ENCODE measurements around the gene MAFF. TPM values are rescaled to one million over a fixed set of nuclear protein-coding genes. Genes with fewer than 3 reads are reported as not detected.

Gene MAFF
- total and polyA plus RNA-seq, 2 donors (not counting 1 experiment from before 2014, with no cell fraction given), result 8.8 to 26.3 TPM

DNA sequence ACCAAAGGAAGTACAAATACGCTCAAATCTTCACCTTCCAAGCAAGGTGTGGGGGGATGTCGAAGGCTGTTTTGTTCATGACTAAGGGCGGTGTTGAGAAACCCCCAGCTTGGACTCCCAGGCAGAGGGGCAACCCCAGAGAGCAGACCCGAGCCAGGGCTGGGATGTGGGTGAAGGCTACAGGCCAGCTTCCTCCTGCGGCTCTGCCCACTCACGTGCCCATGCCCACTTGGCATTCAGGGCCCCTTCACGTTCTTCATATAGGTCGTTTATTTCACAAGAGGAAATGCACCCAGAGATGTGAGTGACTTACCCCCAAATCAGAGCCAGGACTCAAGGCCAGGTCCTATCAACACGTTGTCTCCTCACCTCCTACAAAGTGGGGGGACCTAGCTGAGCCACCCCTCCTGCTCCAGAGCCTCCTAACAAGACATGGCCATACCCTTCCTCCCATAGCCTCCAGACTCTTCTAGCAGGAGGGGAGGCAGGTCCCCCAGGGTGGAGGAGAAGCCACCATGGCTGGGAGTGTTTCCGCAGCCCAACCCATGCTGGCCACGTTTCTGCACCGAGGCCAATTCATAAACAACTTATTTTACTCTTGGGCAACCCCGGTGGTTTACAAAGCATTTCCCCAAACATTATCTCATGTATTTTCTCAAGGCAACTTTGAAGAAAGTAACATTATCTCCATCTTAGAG is 49.0 kb downstream of the MAFF start:
- no peaks in the 10 kb centered on the region for H3K9me3 ChIP-seq (ENCODE audit: control insufficient read depth, insufficient read depth, low read depth, low read length)
- H3K4me3 ChIP-seq (replicated peaks in 1 of 4; ENCODE audit: control extremely low read depth in 1 of 4, insufficient read depth in 1 of 4, low read depth in 3 of 4, low read length in 4 of 4), result no peak overlapping the region
- no peak overlapping the region for H3K9ac ChIP-seq (ENCODE audit: insufficient read depth, low read length)
- H3K4me2 ChIP-seq (ENCODE audit: extremely low read depth, insufficient read depth, low read length), result no peak overlapping the region
- H3K27ac ChIP-seq (ENCODE audit: insufficient read depth, low read length), result no peak overlapping the region
- peaks cover 4% of the 10 kb centered on the region for H3K4me1 ChIP-seq (ENCODE audit: control insufficient read depth, extremely low read depth, insufficient read depth, low read length)
- peaks cover 62% of the 10 kb centered on the region for H3K79me2 ChIP-seq (ENCODE audit: control insufficient read depth, insufficient read depth, low read length)
- H3K27me3 ChIP-seq (ENCODE audit: control insufficient read depth, insufficient read depth, low read length), result no peaks in the 10 kb centered on the region
- no peak for TF ChIP-seq CTCF (conservative IDR thresholded peaks at IDR 0.05 in 1 of 2, IDR thresholded peaks at IDR 0.05 in 1 of 2; ENCODE audit: low read depth in 1 of 2, low read length in 2 of 2)
- TF ChIP-seq EZH2 (IDR thresholded peaks at IDR 0.05; ENCODE audit: low read length, missing control alignments), result no peak
- no peaks in the 10 kb centered on the region for H4K20me1 ChIP-seq (ENCODE audit: control insufficient read depth, extremely low read depth, insufficient read depth, low read length)
- DNase-seq (ENCODE audit: low read depth in 2 of 2), result no peak
- H2AFZ ChIP-seq (ENCODE audit: low read length), result no peak overlapping the region
- H3K36me3 ChIP-seq (ENCODE audit: control insufficient read depth, insufficient read depth, low read length), result peaks cover 13% of the 10 kb centered on the region

DNA sequence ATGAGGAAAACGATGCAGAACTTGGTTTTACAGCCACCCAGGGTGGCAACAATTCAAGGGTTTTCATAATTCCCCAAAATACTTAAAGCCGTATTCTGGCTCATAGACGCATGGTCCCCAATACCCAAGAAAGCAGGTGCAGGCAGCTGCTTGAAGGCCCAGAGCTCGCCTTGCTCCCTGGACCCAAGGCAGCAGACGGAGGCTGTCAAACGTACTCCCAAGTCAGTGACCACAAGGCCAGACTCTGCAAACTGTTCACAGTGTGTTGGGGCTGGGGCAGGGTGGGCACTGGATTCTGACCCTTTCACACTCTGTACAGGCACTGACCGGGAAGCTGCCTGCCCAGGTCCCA is 49.5 kb downstream of the MAFF start:
- H3K9me3 ChIP-seq (ENCODE audit: control insufficient read depth, insufficient read depth, low read depth, low read length), result no peaks in the 10 kb centered on the region
- H3K27ac ChIP-seq (ENCODE audit: insufficient read depth, low read length), result no peak overlapping the region
- no peak overlapping the region for H3K4me2 ChIP-seq (ENCODE audit: extremely low read depth, insufficient read depth, low read length)
- H3K36me3 ChIP-seq (ENCODE audit: control insufficient read depth, insufficient read depth, low read length), result peaks cover 8% of the 10 kb centered on the region
- no peak overlapping the region for H3K9ac ChIP-seq (ENCODE audit: insufficient read depth, low read length)
- no peak for DNase-seq (ENCODE audit: low read depth in 2 of 2)
- H4K20me1 ChIP-seq (ENCODE audit: control insufficient read depth, extremely low read depth, insufficient read depth, low read length), result no peaks in the 10 kb centered on the region
- H3K4me1 ChIP-seq (ENCODE audit: control insufficient read depth, extremely low read depth, insufficient read depth, low read length), result peaks cover 4% of the 10 kb centered on the region
- peaks cover 64% of the 10 kb centered on the region for H3K79me2 ChIP-seq (ENCODE audit: control insufficient read depth, insufficient read depth, low read length)
- no peaks in the 10 kb centered on the region for H3K27me3 ChIP-seq (ENCODE audit: control insufficient read depth, insufficient read depth, low read length)
- TF ChIP-seq EZH2 (IDR thresholded peaks at IDR 0.05; ENCODE audit: low read length, missing control alignments) (no peak), CTCF (conservative IDR thresholded peaks at IDR 0.05 in 1 of 2, IDR thresholded peaks at IDR 0.05 in 1 of 2; ENCODE audit: low read depth in 1 of 2, low read length in 2 of 2) (no peak)
- no peak overlapping the region for H2AFZ ChIP-seq (ENCODE audit: low read length)
- no peak overlapping the region for H3K4me3 ChIP-seq (replicated peaks in 1 of 4; ENCODE audit: control extremely low read depth in 1 of 4, insufficient read depth in 1 of 4, low read depth in 3 of 4, low read length in 4 of 4)

DNA sequence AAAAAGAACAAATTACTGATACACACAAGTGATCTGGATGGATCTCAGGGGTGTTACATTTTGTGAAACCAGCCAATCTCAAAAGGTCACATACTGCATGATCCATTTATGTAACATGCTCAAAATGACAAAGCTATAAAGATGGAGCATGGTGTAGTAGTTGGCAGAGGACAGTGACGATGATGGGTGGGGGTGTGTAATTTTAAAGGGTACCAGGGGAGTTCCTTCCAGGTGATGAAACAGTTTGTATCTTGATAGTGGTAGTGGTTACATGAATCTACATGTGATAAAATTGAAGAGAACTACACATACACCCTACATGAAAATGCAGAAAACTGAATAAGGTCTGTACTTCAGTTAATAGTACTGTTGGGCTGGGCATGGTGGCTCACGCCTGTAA is 53.9 kb downstream of the MAFF start:
- no peak overlapping the region for H2AFZ ChIP-seq (ENCODE audit: low read length)
- no peaks in the 10 kb centered on the region for H3K27me3 ChIP-seq (ENCODE audit: control insufficient read depth, insufficient read depth, low read length)
- H3K36me3 ChIP-seq (ENCODE audit: control insufficient read depth, insufficient read depth, low read length), result no peaks in the 10 kb centered on the region
- no peak overlapping the region for H3K27ac ChIP-seq (ENCODE audit: insufficient read depth, low read length)
- H3K4me3 ChIP-seq (replicated peaks in 1 of 4; ENCODE audit: control extremely low read depth in 1 of 4, insufficient read depth in 1 of 4, low read depth in 3 of 4, low read length in 4 of 4), result no peak overlapping the region
- no peak for TF ChIP-seq CTCF (conservative IDR thresholded peaks at IDR 0.05 in 1 of 2, IDR thresholded peaks at IDR 0.05 in 1 of 2; ENCODE audit: low read depth in 1 of 2, low read length in 2 of 2)
- no peak for TF ChIP-seq EZH2 (IDR thresholded peaks at IDR 0.05; ENCODE audit: low read length, missing control alignments)
- H3K4me2 ChIP-seq (ENCODE audit: extremely low read depth, insufficient read depth, low read length), result no peak overlapping the region
- peaks cover 17% of the 10 kb centered on the region for H3K4me1 ChIP-seq (ENCODE audit: control insufficient read depth, extremely low read depth, insufficient read depth, low read length)
- no peaks in the 10 kb centered on the region for H3K9me3 ChIP-seq (ENCODE audit: control insufficient read depth, insufficient read depth, low read depth, low read length)
- peaks cover 67% of the 10 kb centered on the region for H3K79me2 ChIP-seq (ENCODE audit: control insufficient read depth, insufficient read depth, low read length)
- H3K9ac ChIP-seq (ENCODE audit: insufficient read depth, low read length), result no peak overlapping the region
- no peak for DNase-seq (ENCODE audit: low read depth in 2 of 2)
- no peaks in the 10 kb centered on the region for H4K20me1 ChIP-seq (ENCODE audit: control insufficient read depth, extremely low read depth, insufficient read depth, low read length)

Measured in fibroblast of lung (primary cell).